Activated CD8-positive, alpha-beta memory T cell treated with anti-CD3 and anti-CD28 coated beads for 36 hours (primary cell): ENCODE measurements around the gene R3HDML. TPM values are rescaled to one million over a fixed set of nuclear protein-coding genes. Genes with fewer than 3 reads are reported as not detected.
"Not testable (repeated sequence)": the region's sequence is repeated elsewhere in the genome, so short reads cannot be mapped to it uniquely, and the experiment has no call there.

Source experiments
- CTCF ChIA-PET: fragments of 350-600 bp; sonication (Branson Sonifier 250); formaldehyde crosslinking; loops from one replicate; lab custom pipeline; 2021; ENCODE audit warnings: antibody characterized with exemption; lab: Charles Lee
- POLR2A ChIA-PET: fragments of 350-600 bp; sonication (Branson Sonifier 250); formaldehyde crosslinking; loops from one replicate; lab custom pipeline; 2021; ENCODE audit warnings: antibody characterized with exemption; lab: Charles Lee
- total RNA-seq, 2 experiments: library from RNA; stranded (reverse); gene quantifications; one replicate each; pipeline ENCODE4 v1.2.3, GENCODE V29; 2021

Gene R3HDML
- total RNA-seq, 2 experiments from 2014 or later = not detected

DNA sequence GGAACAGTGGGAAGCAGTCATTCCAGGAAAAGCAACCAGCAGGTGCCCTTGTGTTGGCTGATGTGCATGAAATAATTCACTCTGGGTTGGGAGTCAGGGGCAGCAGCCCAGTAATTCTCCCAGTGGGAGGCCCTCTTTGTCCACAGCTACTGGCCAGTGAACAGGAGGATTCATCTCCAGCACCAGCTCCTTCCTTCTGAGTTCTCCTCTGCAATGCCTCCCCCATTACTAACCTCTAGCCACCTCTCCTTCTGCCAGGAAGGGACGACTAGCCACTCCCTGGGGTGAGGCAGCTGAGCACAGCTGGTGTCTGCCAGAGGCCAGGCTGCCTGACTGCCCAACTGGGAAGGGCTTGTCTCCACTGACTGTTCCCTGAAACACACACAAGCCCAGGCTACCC is 12.5 kb upstream of the R3HDML start:
- CTCF ChIA-PET = interaction anchor here (1.2 to 1.6 kb wide), 2 partner anchors 13 to 116 kb away, joined by 3 to 4 read pairs; partner anchors contain the start of gene FITM2
- POLR2A ChIA-PET = no interaction called here

GRCh38 chr20:44326391-44327159 is 10.3 kb upstream of the R3HDML start:
- CTCF ChIA-PET = interaction anchor here (1.5 to 1.6 kb wide), 2 partner anchors 15 to 112 kb away, joined by 4 to 10 read pairs; partner anchors contain the start of gene FITM2

GRCh38 chr20:44327748-44328147 is 9.1 kb upstream of the R3HDML start:
- CTCF ChIA-PET = interaction anchor here (1.6 kb wide), 1 partner anchor 16 kb away, joined by 10 read pairs; the partner anchor contains the start of gene FITM2

More at GRCh38 chr20:44326391-44327159, 10.3 kb upstream of the R3HDML start:
- POLR2A ChIA-PET = no interaction called here

DNA sequence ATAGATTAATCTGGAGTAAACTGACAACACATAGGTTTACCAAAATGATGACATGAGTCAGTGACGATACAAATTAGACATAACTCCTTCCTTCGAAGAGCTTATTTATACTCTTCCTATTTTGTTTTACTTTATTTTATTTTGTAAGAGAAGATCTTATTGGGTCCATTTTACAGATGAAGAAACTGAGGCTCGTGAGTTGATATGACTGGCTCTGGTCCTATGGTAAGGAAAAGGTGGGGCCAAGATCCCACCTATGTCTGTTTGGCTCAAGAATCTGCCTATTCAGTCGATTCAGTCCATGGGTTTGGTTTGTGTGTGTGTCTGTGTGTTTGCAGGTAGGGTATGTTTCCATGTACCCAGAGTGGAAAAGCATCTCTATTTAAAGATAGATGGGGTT is 8.4 kb upstream of the R3HDML start:
- ChIA-PET POLR2A (interaction anchor here (0.5 kb wide), 1 partner anchor 282 kb away, joined by 4 read pairs; no protein-coding TSS in a partner anchor), CTCF (no interaction called here)

More at GRCh38 chr20:44327748-44328147, 9.1 kb upstream of the R3HDML start:
- POLR2A ChIA-PET = not testable (repeated sequence)

DNA sequence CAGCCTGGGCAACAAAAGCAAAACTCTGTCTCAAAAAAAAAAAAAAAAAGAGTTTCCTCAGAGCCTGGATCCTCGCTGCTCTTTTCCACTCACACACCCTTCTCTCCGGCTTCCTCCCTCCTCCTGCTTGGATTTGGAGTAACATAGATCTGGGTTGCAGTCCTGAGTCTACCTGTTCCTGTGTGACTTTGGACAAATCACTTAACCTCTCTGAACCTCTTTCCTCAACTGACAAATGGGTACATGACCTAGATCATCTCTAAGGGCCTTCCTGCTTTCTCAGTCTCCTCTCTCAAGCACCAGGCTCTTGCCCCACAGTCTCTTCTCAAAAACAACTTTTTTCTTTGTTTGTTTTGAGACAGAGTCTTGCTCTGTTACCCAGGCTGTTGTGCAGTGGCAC is 5.6 kb upstream of the R3HDML start:
- ChIA-PET POLR2A (no interaction called here), CTCF (no interaction called here)

GRCh38 chr20:44334306-44334705 is 2.5 kb upstream of the R3HDML start:
- CTCF ChIA-PET = no interaction called here
- POLR2A ChIA-PET = no interaction called here

- CTCF ChIA-PET = no interaction called here
- POLR2A ChIA-PET = no interaction called here
Observed at GRCh38 chr20:44334709-44335108, 2.1 kb upstream of the R3HDML start.

DNA sequence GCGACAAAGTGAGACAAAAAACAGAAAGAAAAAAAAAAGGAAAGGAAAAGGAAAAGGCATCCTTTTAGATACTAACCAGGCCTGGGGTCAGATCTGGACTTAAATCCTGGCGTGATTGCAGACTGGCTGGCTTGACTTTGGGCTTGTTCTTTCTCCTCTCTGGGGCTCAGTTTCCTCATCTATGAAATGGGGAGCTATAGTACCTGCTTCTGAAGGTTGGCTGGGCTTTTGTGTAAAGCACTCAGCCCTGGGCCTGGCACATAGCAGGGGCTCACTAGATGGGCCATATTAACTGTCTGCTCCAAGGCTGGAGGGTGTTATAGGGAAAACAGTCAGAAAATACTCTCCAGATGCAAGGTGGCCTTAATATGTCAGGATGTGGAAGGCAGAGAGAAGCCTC is 1.2 kb upstream of the R3HDML start:
- ChIA-PET CTCF (no interaction called here), POLR2A (no interaction called here)

- CTCF ChIA-PET = no interaction called here
- POLR2A ChIA-PET = no interaction called here
Observed at GRCh38 chr20:44336086-44336485, 757 bp upstream of the R3HDML start.

DNA sequence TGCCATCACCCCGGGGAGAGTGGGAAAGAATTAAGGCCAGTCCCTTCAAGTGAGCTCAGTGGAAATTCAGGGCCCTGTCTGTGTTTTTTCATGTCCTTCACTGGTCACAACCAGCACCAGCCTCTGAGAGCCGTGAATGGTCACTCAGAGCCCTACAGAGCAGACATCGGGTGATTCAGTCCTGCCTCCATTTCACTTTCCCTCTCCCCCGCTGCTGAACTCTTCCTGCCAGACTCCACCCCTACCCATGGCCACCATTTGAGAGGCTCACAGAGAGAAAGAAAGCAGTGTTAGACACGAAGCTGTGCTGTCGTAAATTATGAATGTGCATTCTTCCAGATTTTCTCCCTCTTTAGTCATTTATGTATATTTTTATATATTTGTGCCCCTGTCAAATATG is 5.4 kb downstream of the R3HDML start:
- ChIA-PET CTCF (no interaction called here), POLR2A (no interaction called here)

DNA sequence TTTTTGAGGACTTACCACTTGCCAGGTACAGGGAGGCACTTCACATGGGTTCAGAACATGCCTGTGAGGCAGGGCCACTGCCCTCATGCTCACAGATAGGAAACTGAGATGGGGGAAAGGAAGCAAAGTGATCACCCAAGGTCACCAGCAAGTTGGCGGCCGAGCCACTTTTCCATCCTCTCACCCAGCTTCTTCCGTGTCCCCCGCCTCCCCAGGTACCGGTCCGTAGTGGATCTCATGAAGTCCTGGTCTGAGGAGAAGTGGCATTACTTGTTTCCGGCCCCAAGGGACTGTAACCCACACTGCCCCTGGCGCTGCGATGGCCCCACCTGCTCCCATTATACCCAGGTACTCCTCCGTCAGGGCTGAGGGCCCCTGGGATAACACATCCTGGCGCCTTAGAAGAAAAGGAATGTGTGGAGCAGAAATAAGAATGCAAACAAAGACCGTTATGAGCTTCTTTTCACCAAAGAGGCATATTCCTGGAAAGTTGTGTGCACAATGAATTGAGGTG is 6.4 kb downstream of the R3HDML start:
- CTCF ChIA-PET = no interaction called here
- POLR2A ChIA-PET = no interaction called here

DNA sequence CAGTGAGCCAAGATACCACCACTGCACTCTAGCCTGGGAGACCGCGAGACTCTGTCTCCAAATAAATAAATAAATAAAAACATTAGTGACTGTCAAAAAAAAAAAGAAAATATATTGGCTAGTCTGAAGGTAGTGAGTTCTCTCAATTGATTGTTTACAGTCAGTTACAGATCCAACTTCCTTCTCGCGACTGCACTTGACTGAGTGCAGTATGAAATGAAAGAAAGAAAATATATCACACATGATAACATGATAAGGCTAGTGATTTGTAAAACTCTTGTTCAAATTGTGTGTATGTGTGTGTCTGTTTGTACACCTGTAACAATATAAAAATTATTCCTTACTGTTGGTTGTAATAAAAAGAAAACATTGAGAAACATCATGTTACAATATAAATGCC is 7.9 kb downstream of the R3HDML start:
- POLR2A ChIA-PET = no interaction called here
- CTCF ChIA-PET = no interaction called here

GRCh38 chr20:44345147-44345546 is 8.3 kb downstream of the R3HDML start:
- POLR2A ChIA-PET = no interaction called here
- CTCF ChIA-PET = no interaction called here

GRCh38 chr20:44345941-44346340 is 9.1 kb downstream of the R3HDML start:
- CTCF ChIA-PET, POLR2A ChIA-PET: not testable (repeated sequence)

- POLR2A ChIA-PET = no interaction called here
- CTCF ChIA-PET = no interaction called here
Observed at GRCh38 chr20:44348168-44348659, 11.4 kb downstream of the R3HDML start.

GRCh38 chr20:44349349-44349748 is 12.5 kb downstream of the R3HDML start:
- CTCF ChIA-PET = no interaction called here
- POLR2A ChIA-PET = no interaction called here

- ChIA-PET POLR2A (no interaction called here), CTCF (no interaction called here)
Observed at GRCh38 chr20:44350567-44350966, 13.7 kb downstream of the R3HDML start.

GRCh38 chr20:44354979-44355497 is 18.2 kb downstream of the R3HDML start:
- POLR2A ChIA-PET = no interaction called here
- CTCF ChIA-PET = no interaction called here

- POLR2A ChIA-PET = no interaction called here
- CTCF ChIA-PET = no interaction called here
Observed at GRCh38 chr20:44355498-44356352, 18.9 kb downstream of the R3HDML start, which contains the start of gene HNF4A. TSS of gene HNF4A (plus strand) at chr20:44355699. CDS start at chr20:44355805, 106 bp downstream.

DNA sequence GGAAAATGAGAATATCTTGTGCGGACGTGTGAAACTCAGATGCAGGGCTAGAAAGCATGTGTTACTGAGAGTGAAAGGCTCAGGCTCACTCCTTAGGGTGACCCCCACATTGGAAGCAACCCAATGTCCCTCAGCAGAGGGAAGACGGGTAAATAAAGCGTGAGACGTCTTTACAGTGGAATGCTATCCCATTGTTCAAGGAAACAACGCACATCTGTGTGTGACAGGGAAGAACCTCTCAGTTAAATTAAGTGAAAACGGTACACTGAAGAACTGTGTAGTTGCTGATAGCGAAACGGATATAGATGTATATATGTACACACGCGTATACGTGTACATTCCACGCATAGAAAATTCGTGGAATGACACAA is 19.5 kb downstream of the R3HDML start:
- CTCF ChIA-PET = no interaction called here

More for the DNA sequence above, 19.5 kb downstream of the R3HDML start:
- POLR2A ChIA-PET = no interaction called here
